OCI-LY1 (cell line): Measurements from ENCODE around the gene SLC35F3.

ENCODE experiments used
- CTCF ChIP-seq: fragments of 200-600 bp; sonication (generic), shearing (Covaris generic); IDR thresholded peaks from 2 replicates; pipeline ENCODE4 v1.5.1; 2017; ENCODE audit warnings: mild to moderate bottlenecking, antibody characterized with exemption, low read length, moderate library complexity, mixed read lengths
- EZH2 ChIP-seq: fragments of 200-600 bp; sonication (generic), shearing (Covaris generic); IDR thresholded peaks from 2 replicates; pipeline ENCODE4 v1.8.0; 2017; ENCODE audit warnings: borderline replicate concordance, mixed run types, mild to moderate bottlenecking, antibody characterized with exemption, low read length, moderate library complexity, mixed read lengths

GRCh38 chr1:234089396-234089795 is 184.9 kb downstream of the SLC35F3 start:
- peak; percentile 32 for TF ChIP-seq CTCF
- TF ChIP-seq EZH2 = no peak
